Body of pancreas (tissue), 4 donors: ENCODE data around the gene MB21D2.

Source experiments
- CTCF ChIP-seq, 7 experiments: fragments of 450-650 bp in 4 of 7; fragments of 200-600 bp in 3 of 7; sonication (generic) in 3 of 7; IDR thresholded peaks; one replicate each; pipeline ENCODE4 v1.5.1; 2016 to 2019; ENCODE audit warnings: antibody characterized with exemption in 7 of 7
- POLR2A ChIP-seq, 3 donors: fragments of 450-650 bp; IDR thresholded peaks; one replicate each; pipeline ENCODE4 v1.6.1; 2016; ENCODE audit warnings: antibody characterized with exemption in 3 of 3, mild to moderate bottlenecking in 2 of 3

DNA sequence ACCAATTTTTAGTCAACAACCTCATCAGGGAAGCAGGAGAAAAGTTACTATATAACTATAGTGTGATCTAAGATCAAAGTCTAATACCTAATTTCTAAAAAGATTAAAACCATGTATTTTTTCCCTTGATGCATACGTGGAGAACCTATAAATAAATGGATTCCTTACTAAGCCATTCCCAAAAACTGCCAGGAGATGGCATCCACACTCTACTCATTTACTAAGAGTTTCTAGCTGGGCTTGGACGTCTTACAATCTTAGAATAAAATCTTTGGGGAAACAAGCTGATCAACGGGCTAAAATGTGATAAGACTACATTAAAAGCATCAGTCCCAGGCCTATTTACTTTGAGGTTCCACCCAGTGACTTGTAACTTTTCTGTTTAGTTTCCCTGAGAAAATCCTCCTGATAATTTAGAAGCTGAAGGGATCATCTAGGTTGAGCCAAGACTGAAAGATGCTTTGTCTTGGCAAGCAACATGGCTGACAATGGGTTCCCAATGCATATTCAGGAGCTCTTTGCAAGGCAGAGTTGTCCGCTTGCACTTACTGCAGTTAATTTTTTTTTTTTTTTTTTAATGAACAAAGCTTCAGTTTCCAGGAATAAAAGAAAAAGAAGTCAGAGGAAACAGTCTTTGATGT is 104.8 kb downstream of the MB21D2 start:
- TF ChIP-seq CTCF (IDR thresholded peaks at IDR 0.05) (peak in 6 of 7 experiments; percentile 49 to 67 (median 60)), POLR2A (IDR thresholded peaks at IDR 0.05) (no peak)
